H1 (cell line): Measurements from ENCODE around the gene SUPT7L.

Source experiments
- ATF3 ChIP-seq: IDR thresholded peaks from 2 replicates; pipeline ENCODE4 v1.6.1; 2011; ENCODE audit warnings: low read depth, mild to moderate bottlenecking, low read length; ENCODE audit not compliant: insufficient read depth
- CBX5 ChIP-seq: fragments of 300-800, 300-1000 bp; sonication (generic); IDR thresholded peaks from 2 replicates; pipeline ENCODE4 v1.7.1; 2016; ENCODE audit warnings: antibody characterized with exemption, low read length, low read depth
- CBX8 ChIP-seq: fragments of 300-800, 300-1000 bp; sonication (generic); IDR thresholded peaks from 2 replicates; pipeline ENCODE4 v1.7.1; 2016; ENCODE audit warnings: low read depth, low read length, borderline replicate concordance
- CREB1 ChIP-seq: IDR thresholded peaks from 2 replicates; pipeline ENCODE4 v1.6.1; 2012; ENCODE audit warnings: inconsistent platforms
- CTCF ChIP-seq, 3 experiments: IDR thresholded peaks; 1 replicate in 2 of 3; 2 replicates in 1 of 3; pipeline versions ENCODE4 v1.5.1 to v1.6.1; 2011; ENCODE audit warnings: low read length in 3 of 3, mild to moderate bottlenecking in 3 of 3, inconsistent platforms in 2 of 3, low read depth in 1 of 3, moderate library complexity in 1 of 3; ENCODE audit not compliant: insufficient read depth in 1 of 3; ENCODE audit errors: control extremely low read depth in 1 of 3
- EP300 ChIP-seq, 2 experiments: IDR thresholded peaks; 1 replicate in 1 of 2; 2 replicates in 1 of 2; pipeline ENCODE4 v1.6.1; 2011 to 2012; ENCODE audit warnings: low read depth in 2 of 2, low read length in 2 of 2, mild to moderate bottlenecking in 2 of 2, borderline replicate concordance in 1 of 2, inconsistent platforms in 1 of 2, moderate library complexity in 1 of 2
- EZH2 ChIP-seq: fragments of 200-600 bp; sonication (generic); IDR thresholded peaks from 2 replicates; pipeline ENCODE4 v1.7.1; 2012; ENCODE audit warnings: low read depth, mild to moderate bottlenecking, moderate library complexity, low read length, inconsistent platforms; ENCODE audit not compliant: severe bottlenecking
- GABPA ChIP-seq: IDR thresholded peaks from 2 replicates; pipeline ENCODE4 v1.6.1; 2011; ENCODE audit warnings: mild to moderate bottlenecking, low read length, moderate library complexity, borderline replicate concordance; ENCODE audit not compliant: insufficient read depth
- RAD21 ChIP-seq, 2 experiments: IDR thresholded peaks in 1 of 2; conservative IDR thresholded peaks in 1 of 2; 2 replicates each; pipeline ENCODE4 v1.6.1; 2011; ENCODE audit warnings: low read depth in 2 of 2, low read length in 2 of 2, improper control_type of control experiment in 1 of 2, inconsistent platforms in 1 of 2, mild to moderate bottlenecking in 1 of 2, moderate library complexity in 1 of 2
- RFX5 ChIP-seq: IDR thresholded peaks from 2 replicates; pipeline ENCODE4 v1.6.1; 2011; ENCODE audit warnings: low read depth, low read length, improper control_type of control experiment, borderline replicate concordance
- RXRA ChIP-seq: IDR thresholded peaks from 2 replicates; pipeline ENCODE4 v1.6.1; 2011; ENCODE audit warnings: low read depth, mild to moderate bottlenecking, low read length, moderate library complexity; ENCODE audit not compliant: insufficient read depth
- TAF1 ChIP-seq: IDR thresholded peaks from 2 replicates; pipeline ENCODE4 v1.6.1; 2011; ENCODE audit warnings: mild to moderate bottlenecking, low read depth, low read length
- TF ChIP-seq, protein P1 (sequence below): IDR thresholded peaks from 2 replicates; pipeline ENCODE4 v1.6.1; 2011; ENCODE audit warnings: low read length, improper control_type of control experiment

GRCh38 chr2:27704342-27704876 is 41.0 kb upstream of the SUPT7L start:
- TF ChIP-seq CTCF (IDR thresholded peaks at IDR 0.05; ENCODE audit: control extremely low read depth in 1 of 3, insufficient read depth in 1 of 3, low read depth in 1 of 3, low read length in 3 of 3): no peak
- no peak for TF ChIP-seq CREB1
- no peak for TF ChIP-seq ATF3
- TF ChIP-seq EP300 (IDR thresholded peaks at IDR 0.05; ENCODE audit: borderline replicate concordance in 1 of 2, low read depth in 2 of 2, low read length in 2 of 2): no peak
- TF ChIP-seq GABPA: no peak
- TF ChIP-seq TAF1: no peak
- TF ChIP-seq, protein P1, sequence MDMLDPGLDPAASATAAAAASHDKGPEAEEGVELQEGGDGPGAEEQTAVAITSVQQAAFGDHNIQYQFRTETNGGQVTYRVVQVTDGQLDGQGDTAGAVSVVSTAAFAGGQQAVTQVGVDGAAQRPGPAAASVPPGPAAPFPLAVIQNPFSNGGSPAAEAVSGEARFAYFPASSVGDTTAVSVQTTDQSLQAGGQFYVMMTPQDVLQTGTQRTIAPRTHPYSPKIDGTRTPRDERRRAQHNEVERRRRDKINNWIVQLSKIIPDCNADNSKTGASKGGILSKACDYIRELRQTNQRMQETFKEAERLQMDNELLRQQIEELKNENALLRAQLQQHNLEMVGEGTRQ: no peak
- TF ChIP-seq RAD21 (IDR thresholded peaks at IDR 0.05 in 1 of 2, conservative IDR thresholded peaks at IDR 0.05 in 1 of 2; ENCODE audit: low read depth in 2 of 2, low read length in 2 of 2): no peak
- TF ChIP-seq RFX5: no peak
- no peak for TF ChIP-seq RXRA
- no peak for TF ChIP-seq CBX8
- no peak for TF ChIP-seq CBX5
- no peak for TF ChIP-seq EZH2
